Endodermal cell (in vitro differentiated cells): ENCODE measurements around the gene XIRP2. TPM values are rescaled to one million over a fixed set of nuclear protein-coding genes. Genes with fewer than 3 reads are reported as not detected.

Experiments used
- DNase-seq: peaks from one replicate; pipeline ENCODE4 v3.0.0-alpha.2; 2017
- H3K27ac ChIP-seq: 2 replicates; pipeline ENCODE4 v1.5.1; 2013; ENCODE audit warnings: mild to moderate bottlenecking, low read depth, low read length, moderate library complexity
- H3K27me3 ChIP-seq: 2 replicates; pipeline ENCODE4 v1.6.1; 2013; ENCODE audit warnings: mild to moderate bottlenecking, low read length, moderate library complexity; ENCODE audit not compliant: insufficient read depth, control insufficient read depth, poor library complexity, severe bottlenecking
- H3K36me3 ChIP-seq: 2 replicates; pipeline ENCODE4 v1.7.0; 2013; ENCODE audit warnings: mild to moderate bottlenecking, low read length, moderate library complexity; ENCODE audit not compliant: control insufficient read depth, insufficient read depth
- H3K4me1 ChIP-seq: one replicate; pipeline ENCODE4 v1.7.0; 2013; ENCODE audit warnings: low read length; ENCODE audit not compliant: control insufficient read depth, insufficient read depth
- H3K4me3 ChIP-seq: 2 replicates; pipeline ENCODE4 v1.5.1; 2013; ENCODE audit warnings: mild to moderate bottlenecking, low read length, moderate library complexity
- H3K9ac ChIP-seq: 2 replicates; pipeline ENCODE4 v1.6.1; 2013; ENCODE audit warnings: mild to moderate bottlenecking, low read length, moderate library complexity; ENCODE audit not compliant: poor library complexity, severe bottlenecking; ENCODE audit errors: extremely low read depth
- H3K9me3 ChIP-seq: 2 replicates; pipeline ENCODE4 v1.6.1; 2013; ENCODE audit warnings: mild to moderate bottlenecking, low read length, moderate library complexity; ENCODE audit not compliant: control insufficient read depth
- H3K27ac Mint-ChIP-seq: 2 replicates; pipeline ENCODE4 v1.8.0; 2020; ENCODE audit warnings: mixed read lengths
- H3K27me3 Mint-ChIP-seq: 2 replicates; pipeline ENCODE4 v1.8.0; 2021; ENCODE audit warnings: mild to moderate bottlenecking, mixed read lengths; ENCODE audit not compliant: insufficient read depth
- H3K36me3 Mint-ChIP-seq: 2 replicates; pipeline ENCODE4 v1.8.0; 2020; ENCODE audit warnings: low read depth, mixed read lengths
- H3K4me1 Mint-ChIP-seq: 2 replicates; pipeline ENCODE4 v1.8.0; 2020; ENCODE audit warnings: mixed read lengths
- H3K4me3 Mint-ChIP-seq: 2 replicates; pipeline ENCODE4 v1.8.0; 2020; ENCODE audit warnings: mild to moderate bottlenecking, moderate library complexity, mixed read lengths
- H3K9me3 Mint-ChIP-seq: 2 replicates; pipeline ENCODE4 v1.8.0; 2020; ENCODE audit warnings: mild to moderate bottlenecking, mixed read lengths
- CTCF ChIP-seq: fragments of 200-600 bp; sonication (generic); conservative IDR thresholded peaks from 2 replicates; pipeline ENCODE4 v1.5.0; 2021; ENCODE audit warnings: antibody characterized with exemption, mild to moderate bottlenecking
- total RNA-seq, 2 donors: library from RNA; stranded (reverse); fragmentation: NEBNext Ultra II Directional in 1 of 2; extraction: Animal tissue kit (Norgen Biotek cat#: 25700) in 1 of 2; gene quantifications; 2 replicates in 1 of 2; 3 replicates in 1 of 2; pipeline ENCODE4 v1.2.1, GENCODE V29; 2021

XIRP2 gene
- total RNA-seq, 2 donors from 2014 or later: not detected

GRCh38 chr2:166972418-166972817 lies 84.1 kb downstream of the XIRP2 start:
- no peaks in the 10 kb centered on the region for H3K27me3 ChIP-seq
- peaks cover 24% of the 10 kb centered on the region for H3K4me1 Mint-ChIP-seq
- H3K9me3 ChIP-seq: no peaks in the 10 kb centered on the region
- no peaks in the 10 kb centered on the region for H3K27me3 Mint-ChIP-seq
- H3K36me3 Mint-ChIP-seq: peaks cover 2% of the 10 kb centered on the region
- no peak for TF ChIP-seq CTCF
- H3K9ac ChIP-seq: no peak overlapping the region
- no peak overlapping the region for H3K4me3 Mint-ChIP-seq
- peaks cover 2% of the 10 kb centered on the region for H3K9me3 Mint-ChIP-seq
- H3K4me1 ChIP-seq: no peaks in the 10 kb centered on the region
- H3K27ac ChIP-seq: no peak overlapping the region
- no peak for DNase-seq
- no peak overlapping the region for H3K4me3 ChIP-seq
- no peak overlapping the region for H3K27ac Mint-ChIP-seq
- no peaks in the 10 kb centered on the region for H3K36me3 ChIP-seq

DNA sequence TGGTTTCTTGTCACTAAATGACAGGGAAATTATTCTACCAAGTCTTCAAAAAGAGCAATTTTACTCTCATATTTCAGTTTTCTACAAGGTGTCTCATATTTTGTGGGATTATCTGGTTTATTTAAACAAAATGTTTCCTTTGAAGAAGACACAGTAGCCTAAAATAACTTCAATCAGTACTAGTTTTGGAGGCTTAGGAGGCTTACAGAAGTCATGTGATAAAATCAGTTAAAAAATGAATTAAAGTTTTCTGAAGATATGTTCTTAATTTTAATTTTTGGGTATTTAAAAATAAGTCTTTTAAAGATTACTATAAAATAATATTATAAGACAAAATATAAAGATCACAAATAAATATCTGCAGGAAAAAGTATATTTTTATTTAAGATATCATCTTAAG lies 95.9 kb downstream of the XIRP2 start:
- Histone ChIP-seq H3K4me1 (no peaks in the 10 kb centered on the region), H3K27ac (no peak overlapping the region), H3K9me3 (peaks cover 6% of the 10 kb centered on the region), H3K9ac (no peak overlapping the region), H3K36me3 (no peaks in the 10 kb centered on the region), H3K27me3 (no peaks in the 10 kb centered on the region), H3K4me3 (no peak overlapping the region)
- Mint-ChIP-seq H3K4me3 (no peak overlapping the region), H3K36me3 (no peaks in the 10 kb centered on the region), H3K4me1 (peaks cover 4% of the 10 kb centered on the region), H3K27ac (no peak overlapping the region), H3K9me3 (no peaks in the 10 kb centered on the region), H3K27me3 (no peaks in the 10 kb centered on the region)
- DNase-seq: no peak
- no peak for TF ChIP-seq CTCF

- H3K4me3 Mint-ChIP-seq: no peak overlapping the region
- no peaks in the 10 kb centered on the region for H3K4me1 ChIP-seq
- H3K4me1 Mint-ChIP-seq: peaks cover 4% of the 10 kb centered on the region
- no peaks in the 10 kb centered on the region for H3K36me3 Mint-ChIP-seq
- no peaks in the 10 kb centered on the region for H3K36me3 ChIP-seq
- H3K27ac ChIP-seq: no peak overlapping the region
- H3K4me3 ChIP-seq: no peak overlapping the region
- no peak overlapping the region for H3K9ac ChIP-seq
- H3K27ac Mint-ChIP-seq: no peak overlapping the region
- no peaks in the 10 kb centered on the region for H3K27me3 ChIP-seq
- H3K9me3 ChIP-seq: no peaks in the 10 kb centered on the region
- DNase-seq: no peak
- H3K27me3 Mint-ChIP-seq: no peaks in the 10 kb centered on the region
- TF ChIP-seq CTCF: no peak
- H3K9me3 Mint-ChIP-seq: no peaks in the 10 kb centered on the region
Observed at GRCh38 chr2:166984797-166985196, 96.5 kb downstream of the XIRP2 start.
